Smooth muscle cell (in vitro differentiated cells): ENCODE measurements around the gene MAGEL2. TPM values are rescaled to one million over a fixed set of nuclear protein-coding genes. Genes with fewer than 3 reads are reported as not detected.

ENCODE experiments used
- DNase-seq: peaks from one replicate; lab custom pipeline; 2025; ENCODE audit not compliant: unreplicated experiment; lab: John Stamatoyannopoulos, UW
- H2AFZ ChIP-seq: fragments of 200-600 bp; sonication (generic); 2 replicates; pipeline ENCODE4 v1.6.0; 2016; ENCODE audit warnings: antibody characterized with exemption, low read depth, mild to moderate bottlenecking
- H3F3A ChIP-seq: fragments of 200-600 bp; sonication (generic); 2 replicates; pipeline ENCODE4 v1.6.0; 2017; ENCODE audit warnings: antibody characterized with exemption, low read depth
- H3K27ac ChIP-seq: fragments of 200-600 bp; sonication (generic); 2 replicates; pipeline ENCODE4 v1.5.1; 2016; ENCODE audit warnings: low read depth, mild to moderate bottlenecking
- H3K27me3 ChIP-seq: fragments of 200-600 bp; sonication (generic); 2 replicates; pipeline ENCODE4 v1.6.1; 2016; ENCODE audit warnings: low read depth, mild to moderate bottlenecking
- H3K36me3 ChIP-seq: fragments of 200-600 bp; sonication (generic); 2 replicates; pipeline ENCODE4 v1.5.1; 2016; ENCODE audit warnings: low read depth
- H3K4me1 ChIP-seq: fragments of 200-600 bp; sonication (generic); 2 replicates; pipeline ENCODE4 v1.5.1; 2016; ENCODE audit warnings: low read depth
- H3K4me2 ChIP-seq: fragments of 200-600 bp; sonication (generic); 2 replicates; pipeline ENCODE4 v1.6.0; 2016; ENCODE audit warnings: mild to moderate bottlenecking
- H3K4me3 ChIP-seq: fragments of 200-600 bp; sonication (generic); 2 replicates; pipeline ENCODE4 v1.5.1; 2016; ENCODE audit warnings: mild to moderate bottlenecking
- H3K79me2 ChIP-seq: fragments of 200-600 bp; sonication (generic); 2 replicates; pipeline ENCODE4 v1.6.0; 2016; ENCODE audit warnings: low read depth, mild to moderate bottlenecking
- H3K9ac ChIP-seq: fragments of 200-600 bp; sonication (generic); 2 replicates; pipeline ENCODE4 v1.6.0; 2016; ENCODE audit warnings: low read depth
- H3K9me3 ChIP-seq: fragments of 200-600 bp; sonication (generic); replicated peaks from 2 replicates; pipeline ENCODE4 v1.5.1; 2016; ENCODE audit warnings: low read depth
- H4K20me1 ChIP-seq: fragments of 200-600 bp; sonication (generic); 2 replicates; pipeline ENCODE4 v1.6.0; 2016; ENCODE audit warnings: low read depth
- CTCF ChIP-seq: fragments of 200-600 bp; sonication (generic); IDR thresholded peaks from 2 replicates; pipeline ENCODE4 v1.5.1; 2017; ENCODE audit warnings: borderline replicate concordance, mild to moderate bottlenecking, antibody characterized with exemption; ENCODE audit not compliant: insufficient read depth, poor library complexity, severe bottlenecking
- WGBS: methylation state at CpG from one replicate; pipeline ENCODE4 v1.1.7; 2016; ENCODE audit warnings: low lambda C conversion rate; 5-methylcytosine and 5-hydroxymethylcytosine counted together
- polyA plus RNA-seq: library from polyadenylated mRNA; unstranded; fragments of >200 nt; fragmentation: Nextera tagmentation; extraction: Ambion mirVana; gene quantifications from 2 replicates; pipeline ENCODE4 v1.2.1, GENCODE V29; 2016
- total RNA-seq: library from RNA; depleted of rRNA; stranded (reverse); fragments of >200 nt; gene quantifications from 2 replicates; pipeline ENCODE4 v1.2.3, GENCODE V29; 2014

Gene MAGEL2
- total and polyA plus RNA-seq, 2 experiments from 2014 or later: 8.4 to 16.0 TPM

- Histone ChIP-seq H3K4me1 (no peaks in the 10 kb centered on the region), H3K27ac (no peak overlapping the region), H3K79me2 (no peaks in the 10 kb centered on the region), H3K9me3 (no peaks in the 10 kb centered on the region), H3K36me3 (no peaks in the 10 kb centered on the region), H3F3A (no peaks in the 10 kb centered on the region), H3K27me3 (peaks cover 6% of the 10 kb centered on the region), H3K9ac (no peak overlapping the region), H3K4me2 (no peak overlapping the region), H4K20me1 (no peaks in the 10 kb centered on the region), H3K4me3 (no peak overlapping the region), H2AFZ (no peak overlapping the region)
- WGBS: 43% methylated on average over 13 of the region's 13 CpGs
- DNase-seq: no peak
- TF ChIP-seq CTCF: no peak
These were observed 18.9 kb downstream of the MAGEL2 start for GRCh38 chr15:23628612-23629233.

- no peaks in the 10 kb centered on the region for H3K79me2 ChIP-seq
- no peak overlapping the region for H3K9ac ChIP-seq
- no peak overlapping the region for H3K4me3 ChIP-seq
- no peak overlapping the region for H3K27ac ChIP-seq
- H3K27me3 ChIP-seq: no peaks in the 10 kb centered on the region
- 69% methylated on average over 10 of the region's 10 CpGs for WGBS
- TF ChIP-seq CTCF: no peak
- H3K36me3 ChIP-seq: no peaks in the 10 kb centered on the region
- H3K9me3 ChIP-seq: no peaks in the 10 kb centered on the region
- no peak for DNase-seq
- H3F3A ChIP-seq: no peaks in the 10 kb centered on the region
- no peak overlapping the region for H2AFZ ChIP-seq
- no peaks in the 10 kb centered on the region for H4K20me1 ChIP-seq
- no peaks in the 10 kb centered on the region for H3K4me1 ChIP-seq
- no peak overlapping the region for H3K4me2 ChIP-seq
These were observed 31.1 kb downstream of the MAGEL2 start for GRCh38 chr15:23616536-23616935.

GRCh38 chr15:23606226-23606625, 41.4 kb downstream of the MAGEL2 start:
- no peak overlapping the region for H3K9ac ChIP-seq
- H3K36me3 ChIP-seq: no peaks in the 10 kb centered on the region
- DNase-seq: no peak
- no peaks in the 10 kb centered on the region for H3K4me1 ChIP-seq
- H3K9me3 ChIP-seq: no peaks in the 10 kb centered on the region
- H3K79me2 ChIP-seq: no peaks in the 10 kb centered on the region
- WGBS: 87% methylated on average over 2 of the region's 2 CpGs
- no peak overlapping the region for H3K27ac ChIP-seq
- no peak overlapping the region for H3K4me2 ChIP-seq
- TF ChIP-seq CTCF: no peak
- H3F3A ChIP-seq: no peaks in the 10 kb centered on the region
- H4K20me1 ChIP-seq: no peaks in the 10 kb centered on the region
- no peak overlapping the region for H2AFZ ChIP-seq
- H3K27me3 ChIP-seq: no peaks in the 10 kb centered on the region
- H3K4me3 ChIP-seq: no peak overlapping the region

GRCh38 chr15:23602124-23602523, 45.5 kb downstream of the MAGEL2 start:
- no peaks in the 10 kb centered on the region for H3K4me1 ChIP-seq
- WGBS: 96% methylated on average over 6 of the region's 6 CpGs
- no peaks in the 10 kb centered on the region for H3K9me3 ChIP-seq
- H3K4me3 ChIP-seq: no peak overlapping the region
- H3K27me3 ChIP-seq: no peaks in the 10 kb centered on the region
- TF ChIP-seq CTCF: no peak
- H3F3A ChIP-seq: no peaks in the 10 kb centered on the region
- no peak overlapping the region for H3K27ac ChIP-seq
- H2AFZ ChIP-seq: no peak overlapping the region
- no peak overlapping the region for H3K9ac ChIP-seq
- DNase-seq: no peak
- no peaks in the 10 kb centered on the region for H3K36me3 ChIP-seq
- H3K79me2 ChIP-seq: no peaks in the 10 kb centered on the region
- H3K4me2 ChIP-seq: no peak overlapping the region
- H4K20me1 ChIP-seq: no peaks in the 10 kb centered on the region
